Neural crest cell (in vitro differentiated cells): ENCODE results near the gene GALNT1. TPM values are rescaled to one million over a fixed set of nuclear protein-coding genes. Genes with fewer than 3 reads are reported as not detected.

Experiments
- DNase-seq: peaks from one replicate; pipeline ENCODE4 v3.0.0; 2021; ENCODE audit warnings: low read depth, mixed read lengths, low spot score
- H3K27ac Mint-ChIP-seq: one replicate; pipeline ENCODE4 v1.8.0; 2021; ENCODE audit warnings: mild to moderate bottlenecking, mixed read lengths; ENCODE audit not compliant: unreplicated experiment
- H3K27me3 Mint-ChIP-seq: 2 replicates; pipeline ENCODE4 v1.8.0; 2021; ENCODE audit warnings: low read depth, mild to moderate bottlenecking, mixed read lengths
- H3K36me3 Mint-ChIP-seq: 2 replicates; pipeline ENCODE4 v1.8.0; 2021; ENCODE audit warnings: low read depth, mild to moderate bottlenecking, mixed read lengths
- H3K4me1 Mint-ChIP-seq: 2 replicates; pipeline ENCODE4 v1.8.0; 2021; ENCODE audit warnings: mixed read lengths
- H3K4me3 Mint-ChIP-seq: one replicate; pipeline ENCODE4 v1.8.0; 2021; ENCODE audit warnings: mild to moderate bottlenecking, mixed read lengths
- H3K9me3 Mint-ChIP-seq: 2 replicates; pipeline ENCODE4 v1.8.0; 2021; ENCODE audit warnings: mixed read lengths
- total RNA-seq: library from RNA; stranded (reverse); gene quantifications from 2 replicates; pipeline ENCODE4 v1.2.1, GENCODE V29; 2021
- TF ChIP-seq, protein P1 (sequence below): fragments of 200-600 bp; sonication (generic); conservative IDR thresholded peaks from 2 replicates; pipeline ENCODE4 v1.5.0; 2021; ENCODE audit warnings: antibody characterized with exemption, mild to moderate bottlenecking

Gene GALNT1
- total RNA-seq, 1 donor from 2014 or later, result 93.5 TPM

DNA sequence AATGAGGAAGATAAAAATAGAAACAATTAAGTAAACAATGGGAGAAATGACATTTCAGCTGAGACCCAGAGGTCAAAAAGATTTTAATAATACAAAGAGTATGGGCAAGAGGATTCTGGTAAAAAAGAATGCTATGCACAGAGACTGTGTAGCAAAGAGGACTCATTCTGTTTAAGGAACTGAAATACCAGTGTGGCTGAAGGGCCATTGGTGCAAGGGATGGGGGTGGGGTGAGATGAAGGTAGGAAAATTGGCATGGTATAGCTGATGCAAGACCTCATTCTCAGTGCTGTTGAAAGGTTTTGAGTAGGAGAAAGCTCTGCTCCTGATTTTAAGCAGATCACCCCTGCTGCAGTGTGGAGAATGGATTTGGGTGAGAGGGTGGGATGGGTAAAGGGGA is 10.8 kb downstream of the GALNT1 start:
- H3K27me3 Mint-ChIP-seq, result no peaks in the 10 kb centered on the region
- DNase-seq, result no peak
- peaks cover 25% of the 10 kb centered on the region for H3K36me3 Mint-ChIP-seq
- peaks cover 24% of the 10 kb centered on the region for H3K4me1 Mint-ChIP-seq
- H3K9me3 Mint-ChIP-seq, result peaks cover 12% of the 10 kb centered on the region
- H3K4me3 Mint-ChIP-seq, result no peak overlapping the region
- no peak overlapping the region for H3K27ac Mint-ChIP-seq
- TF ChIP-seq, protein P1, sequence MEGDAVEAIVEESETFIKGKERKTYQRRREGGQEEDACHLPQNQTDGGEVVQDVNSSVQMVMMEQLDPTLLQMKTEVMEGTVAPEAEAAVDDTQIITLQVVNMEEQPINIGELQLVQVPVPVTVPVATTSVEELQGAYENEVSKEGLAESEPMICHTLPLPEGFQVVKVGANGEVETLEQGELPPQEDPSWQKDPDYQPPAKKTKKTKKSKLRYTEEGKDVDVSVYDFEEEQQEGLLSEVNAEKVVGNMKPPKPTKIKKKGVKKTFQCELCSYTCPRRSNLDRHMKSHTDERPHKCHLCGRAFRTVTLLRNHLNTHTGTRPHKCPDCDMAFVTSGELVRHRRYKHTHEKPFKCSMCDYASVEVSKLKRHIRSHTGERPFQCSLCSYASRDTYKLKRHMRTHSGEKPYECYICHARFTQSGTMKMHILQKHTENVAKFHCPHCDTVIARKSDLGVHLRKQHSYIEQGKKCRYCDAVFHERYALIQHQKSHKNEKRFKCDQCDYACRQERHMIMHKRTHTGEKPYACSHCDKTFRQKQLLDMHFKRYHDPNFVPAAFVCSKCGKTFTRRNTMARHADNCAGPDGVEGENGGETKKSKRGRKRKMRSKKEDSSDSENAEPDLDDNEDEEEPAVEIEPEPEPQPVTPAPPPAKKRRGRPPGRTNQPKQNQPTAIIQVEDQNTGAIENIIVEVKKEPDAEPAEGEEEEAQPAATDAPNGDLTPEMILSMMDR, result no peak

DNA sequence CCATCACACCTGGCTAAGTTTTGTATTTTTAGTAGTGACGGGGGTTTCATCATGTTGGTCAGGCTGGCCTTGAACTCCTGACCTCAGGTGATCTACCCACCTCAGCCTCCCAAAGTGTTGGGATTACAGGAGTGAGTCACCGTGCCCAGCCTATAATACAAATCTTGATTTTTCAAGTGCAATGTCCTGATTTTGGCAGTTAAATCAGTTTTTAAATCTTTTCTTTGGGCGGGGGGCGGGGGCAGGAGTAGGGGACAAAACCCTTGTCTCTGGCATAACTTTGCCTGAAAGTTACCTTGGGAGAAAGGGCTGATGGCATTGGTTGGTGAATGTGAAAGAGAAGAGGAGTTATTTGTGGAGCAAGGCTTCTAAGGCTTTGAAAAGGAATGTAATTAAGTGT is 12.3 kb downstream of the GALNT1 start:
- TF ChIP-seq, protein P1, result no peak
- H3K36me3 Mint-ChIP-seq, result peaks cover 18% of the 10 kb centered on the region
- H3K4me3 Mint-ChIP-seq, result no peak overlapping the region

DNA sequence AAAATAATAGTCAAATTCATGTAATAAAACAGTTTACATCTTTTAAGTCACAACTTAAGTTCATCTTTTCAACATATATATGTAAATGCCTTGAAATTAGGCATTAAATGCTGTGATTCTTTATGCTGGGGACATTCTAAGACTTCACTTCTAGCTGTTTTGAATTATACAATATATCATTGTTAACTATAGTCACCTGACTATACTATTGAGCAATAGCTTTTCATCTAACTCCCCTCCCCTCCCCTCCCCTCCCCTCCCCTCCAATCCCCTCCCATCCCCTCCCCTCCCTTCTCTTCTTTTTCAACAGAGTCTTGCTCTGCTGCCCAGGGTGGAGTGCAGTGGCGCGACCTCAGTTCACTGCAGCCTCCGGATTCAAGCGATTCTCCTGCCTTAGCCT is 16.2 kb downstream of the GALNT1 start:
- Mint-ChIP-seq H3K9me3 (peaks cover 32% of the 10 kb centered on the region), H3K36me3 (peaks cover 41% of the 10 kb centered on the region), H3K27me3 (no peaks in the 10 kb centered on the region), H3K4me3 (no peak overlapping the region), H3K27ac (no peak overlapping the region), H3K4me1 (peaks cover 18% of the 10 kb centered on the region)
- no peak for DNase-seq
- TF ChIP-seq, protein P1, result no peak

More for the DNA sequence above, 12.3 kb downstream of the GALNT1 start:
- Mint-ChIP-seq H3K27ac (no peak overlapping the region), H3K4me1 (peaks cover 24% of the 10 kb centered on the region), H3K27me3 (no peaks in the 10 kb centered on the region), H3K9me3 (peaks cover 9% of the 10 kb centered on the region)
- no peak for DNase-seq

DNA sequence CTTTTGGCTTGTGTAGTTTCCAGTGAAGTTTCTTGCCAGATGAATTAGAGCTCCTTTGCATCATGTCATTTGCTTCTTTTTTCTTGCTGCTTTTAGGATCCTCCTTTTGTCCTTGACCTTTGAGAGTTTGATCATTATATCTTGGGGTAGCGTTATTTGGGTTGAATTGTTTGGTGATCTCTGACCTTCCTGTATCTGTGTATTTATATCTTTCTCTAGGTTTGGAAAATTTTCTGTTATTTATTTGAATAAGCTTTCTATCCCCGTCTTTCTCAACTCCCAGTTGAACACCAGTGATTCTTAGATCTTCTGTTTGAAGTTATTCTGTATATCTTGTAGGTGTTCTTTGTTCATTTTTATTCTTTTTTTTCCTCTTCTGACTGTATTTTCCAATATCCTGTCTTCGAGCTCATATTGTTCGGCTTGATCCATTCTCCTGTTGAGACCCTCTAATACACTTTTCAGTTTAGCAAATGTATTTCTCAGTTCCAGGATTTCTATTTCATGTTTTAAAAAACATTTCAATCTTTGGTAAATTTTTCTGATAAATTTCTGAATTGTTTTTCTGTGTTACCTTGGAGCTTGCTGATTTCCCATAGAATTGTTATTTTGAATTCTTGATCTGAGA is 20.8 kb downstream of the GALNT1 start:
- Mint-ChIP-seq H3K27ac (no peak overlapping the region), H3K4me1 (no peaks in the 10 kb centered on the region), H3K36me3 (peaks cover 58% of the 10 kb centered on the region), H3K4me3 (no peak overlapping the region), H3K27me3 (no peaks in the 10 kb centered on the region), H3K9me3 (peaks cover 42% of the 10 kb centered on the region)
- TF ChIP-seq, protein P1, result no peak
- DNase-seq, result no peak

- TF ChIP-seq, protein P1, result no peak
- H3K4me3 Mint-ChIP-seq, result no peak overlapping the region
- no peaks in the 10 kb centered on the region for H3K27me3 Mint-ChIP-seq
- no peak overlapping the region for H3K27ac Mint-ChIP-seq
- H3K9me3 Mint-ChIP-seq, result peaks cover 42% of the 10 kb centered on the region
- H3K4me1 Mint-ChIP-seq, result no peaks in the 10 kb centered on the region
- DNase-seq, result no peak
- peaks cover 58% of the 10 kb centered on the region for H3K36me3 Mint-ChIP-seq
Observed at GRCh38 chr18:35603008-35603407, 21.5 kb downstream of the GALNT1 start.
